HepG2 (cell line): ENCODE results near the gene GAL3ST1. TPM values are rescaled to one million over a fixed set of nuclear protein-coding genes. Genes with fewer than 3 reads are reported as not detected.

Experiments used
- ATAC-seq: fragments of 200-7000 bp; cut with Tn5 transposase; 3 replicates; pipeline ENCODE4 v1.9.1; 2020; ENCODE audit warnings: mild to moderate bottlenecking, moderate library complexity
- BruUV-seq: library from RNA; stranded (reverse); fragments of 400-500 nt; replicated peaks from 2 replicates; lab custom pipeline; 2021; lab: Mats Ljungman, UMichigan
- CTCF ChIA-PET: fragments of 300-600 bp; formaldehyde crosslinking; extraction: SDS; loops from one replicate; lab custom pipeline; 2021; ENCODE audit warnings: low total read pairs, inconsistent platforms, low intra/inter-chr PET ratio; lab: Yijun Ruan, JAX
- POLR2A ChIA-PET: fragments of 350-600 bp; sonication (Branson Sonifier 250); formaldehyde crosslinking; loops from one replicate; lab custom pipeline; 2020; ENCODE audit warnings: antibody characterized with exemption, inconsistent platforms; lab: Yijun Ruan, JAX
- DNase-seq: peaks from one replicate; pipeline ENCODE4 v3.0.0-alpha.2; 2015; ENCODE audit warnings: low spot score
- FAIRE-seq: peaks from 3 replicates; lab custom pipeline; 2011; peaks lifted over from hg19 to GRCh38; lab: Jason Lieb, UNC
- H2AFZ ChIP-seq: one replicate; pipeline ENCODE4 v1.6.1; 2011; ENCODE audit warnings: low read length, inconsistent platforms
- H3K27ac ChIP-seq: fragments of 300-600 bp; 3 replicates; pipeline ENCODE4 v1.8.0; 2011; ENCODE audit warnings: mixed run types, mild to moderate bottlenecking, mixed read lengths, low read length, inconsistent platforms; ENCODE audit not compliant: insufficient read depth; ENCODE audit errors: extremely low read length
- H3K27me3 ChIP-seq, 2 experiments: fragments of 200-600 bp in 1 of 2; 2 replicates in 1 of 2; 3 replicates in 1 of 2; pipeline versions ENCODE4 v1.6.0 to v1.8.0; 2011; ENCODE audit warnings: low read length in 2 of 2, mild to moderate bottlenecking in 2 of 2, moderate library complexity in 2 of 2, inconsistent platforms in 1 of 2; ENCODE audit not compliant: insufficient read depth in 2 of 2, control insufficient read depth in 1 of 2
- H3K36me3 ChIP-seq, 2 experiments: fragments of 200-600 bp in 1 of 2; replicated peaks in 1 of 2; 2 replicates in 1 of 2; 3 replicates in 1 of 2; pipeline versions ENCODE4 v1.5.1 to v1.8.0; 2011; ENCODE audit warnings: low read length in 2 of 2, inconsistent platforms in 1 of 2; ENCODE audit not compliant: insufficient read depth in 2 of 2, control insufficient read depth in 1 of 2
- H3K4me1 ChIP-seq: 2 replicates; pipeline ENCODE4 v1.5.1; 2012; ENCODE audit warnings: low read length, inconsistent platforms; ENCODE audit not compliant: insufficient read depth
- H3K4me2 ChIP-seq: 2 replicates; pipeline ENCODE4 v1.6.0; 2011; ENCODE audit warnings: low read depth, low read length, inconsistent platforms
- H3K4me3 ChIP-seq, 3 experiments: fragments of 200-600 bp in 1 of 3; sonication (generic), shearing (Covaris generic) in 1 of 3; replicated peaks in 1 of 3; 2 replicates each; pipeline ENCODE4 v1.5.1; 2011 to 2016; ENCODE audit warnings: low read length in 3 of 3, inconsistent platforms in 2 of 3, low read depth in 2 of 3, mild to moderate bottlenecking in 2 of 3, control low read depth in 1 of 3, mixed read lengths in 1 of 3; ENCODE audit not compliant: insufficient read depth in 1 of 3
- H3K79me2 ChIP-seq: one replicate; pipeline ENCODE4 v1.6.1; 2011; ENCODE audit warnings: low read length, inconsistent platforms; ENCODE audit not compliant: insufficient read depth
- H3K9ac ChIP-seq: 2 replicates; pipeline ENCODE4 v1.6.0; 2011; ENCODE audit warnings: mild to moderate bottlenecking, low read depth, low read length, inconsistent platforms; ENCODE audit not compliant: insufficient read depth
- H3K9me3 ChIP-seq: 2 replicates; pipeline ENCODE4 v1.5.1; 2012; ENCODE audit warnings: mild to moderate bottlenecking, low read length
- H4K20me1 ChIP-seq: 2 replicates; pipeline ENCODE4 v1.6.0; 2011; ENCODE audit warnings: inconsistent platforms, mild to moderate bottlenecking, low read length, moderate library complexity; ENCODE audit not compliant: insufficient read depth
- DNMT1 ChIP-seq: sonication (generic); formaldehyde crosslinking; IDR thresholded peaks from 2 replicates; pipeline ENCODE4 v1.5.1; 2020; ENCODE audit warnings: mild to moderate bottlenecking, missing genetic modification reagents
- DRAP1 ChIP-seq: IDR thresholded peaks from 2 replicates; pipeline ENCODE4 v1.6.1; 2016; ENCODE audit warnings: missing genetic modification reagents, missing compliant biosample characterization
- EED ChIP-seq: sonication (generic); formaldehyde crosslinking; IDR thresholded peaks from 2 replicates; pipeline ENCODE4 v1.5.0; 2020; ENCODE audit warnings: mild to moderate bottlenecking, missing genetic modification reagents
- FOSL1 ChIP-seq: sonication (generic); formaldehyde crosslinking; IDR thresholded peaks from 2 replicates; pipeline ENCODE4 v1.9.0; 2021; ENCODE audit warnings: missing genetic modification reagents, borderline replicate concordance
- HOXA3 ChIP-seq: sonication (generic); formaldehyde crosslinking; IDR thresholded peaks from 2 replicates; pipeline ENCODE4 v1.5.0; 2020; ENCODE audit warnings: missing genetic modification reagents
- KLF16 ChIP-seq, 2 experiments: sonication (generic) in 1 of 2; formaldehyde crosslinking in 1 of 2; IDR thresholded peaks; 2 replicates each; pipeline versions ENCODE4 v1.6.1 to v1.8.0; 2016 to 2023; ENCODE audit warnings: missing genetic modification reagents in 2 of 2, missing compliant biosample characterization in 1 of 2
- MED1 ChIP-seq: sonication (generic); formaldehyde crosslinking; IDR thresholded peaks from 2 replicates; pipeline ENCODE4 v1.4.0; 2020; ENCODE audit warnings: missing genetic modification reagents
- SATB2 ChIP-seq: sonication (generic); formaldehyde crosslinking; IDR thresholded peaks from 2 replicates; pipeline ENCODE4 v1.5.0; 2020; ENCODE audit warnings: missing genetic modification reagents
- SIX4 ChIP-seq: sonication (generic); formaldehyde crosslinking; IDR thresholded peaks from 2 replicates; pipeline ENCODE4 v1.4.0; 2020; ENCODE audit warnings: missing genetic modification reagents
- SUZ12 ChIP-seq: fragments of 150-350 bp; IDR thresholded peaks from 2 replicates; pipeline ENCODE4 v1.6.1; 2014; ENCODE audit warnings: low read depth, low read length
- THAP7 ChIP-seq: sonication (generic); formaldehyde crosslinking; IDR thresholded peaks from 2 replicates; pipeline ENCODE4 v1.8.1; 2023; ENCODE audit warnings: mild to moderate bottlenecking, missing genetic modification reagents
- YEATS4 ChIP-seq: sonication (generic); formaldehyde crosslinking; IDR thresholded peaks from 2 replicates; pipeline ENCODE4 v1.4.0; 2020; ENCODE audit warnings: missing genetic modification reagents, borderline replicate concordance
- ZMAT5 ChIP-seq: sonication (generic); formaldehyde crosslinking; IDR thresholded peaks from 2 replicates; pipeline ENCODE4 v1.5.0; 2020; ENCODE audit warnings: mild to moderate bottlenecking, low read depth, missing genetic modification reagents, borderline replicate concordance
- ZNF414 ChIP-seq: sonication (generic); formaldehyde crosslinking; IDR thresholded peaks from 2 replicates; pipeline ENCODE4 v1.5.0; 2020; ENCODE audit warnings: missing genetic modification reagents
- ZNF513 ChIP-seq: sonication (generic); formaldehyde crosslinking; conservative IDR thresholded peaks from 2 replicates; pipeline ENCODE4 v1.5.0; 2020; ENCODE audit warnings: missing genetic modification reagents
- ZNF550 ChIP-seq: sonication (generic); formaldehyde crosslinking; IDR thresholded peaks from 2 replicates; pipeline ENCODE4 v1.4.0; 2020; ENCODE audit warnings: mild to moderate bottlenecking, missing genetic modification reagents, borderline replicate concordance
- ZNF616 ChIP-seq: sonication (generic); formaldehyde crosslinking; IDR thresholded peaks from 2 replicates; pipeline ENCODE4 v1.5.0; 2020; ENCODE audit warnings: low read depth, mild to moderate bottlenecking, missing genetic modification reagents
- ZNF678 ChIP-seq: sonication (generic); formaldehyde crosslinking; IDR thresholded peaks from 2 replicates; pipeline ENCODE4 v1.4.0; 2020; ENCODE audit warnings: mild to moderate bottlenecking, missing genetic modification reagents
- ZNF775 ChIP-seq: sonication (generic); formaldehyde crosslinking; IDR thresholded peaks from 2 replicates; pipeline ENCODE4 v1.4.0; 2020; ENCODE audit warnings: missing genetic modification reagents, mild to moderate bottlenecking, moderate library complexity, borderline replicate concordance
- ZSCAN25 ChIP-seq: sonication (generic); formaldehyde crosslinking; IDR thresholded peaks from 2 replicates; pipeline ENCODE4 v1.8.0; 2022; ENCODE audit warnings: mild to moderate bottlenecking, missing genetic modification reagents
- WGBS: methylation state at CpG from one replicate; pipeline ENCODE4 v1.1.6; 2017; ENCODE audit warnings: low lambda C conversion rate; 5-methylcytosine and 5-hydroxymethylcytosine counted together
- in situ Hi-C: cut with HindIII; loops from 2 replicates; pipeline ENCODE4 v1.10.0; 2017; ENCODE audit warnings: low pct_unique_long_range_greater_than_20kb; ENCODE audit not compliant: extremely low pct_ligation_motif_present
- intact Hi-C: fragments of 100-400 bp; cut with micrococcal nuclease; formaldehyde crosslinking; loops from one replicate; pipeline ENCODE4 v1.10.0; 2022; ENCODE audit not compliant: unreplicated experiment
- polyA plus RNA-seq, 8 experiments: library from polyadenylated mRNA; depleted of rRNA in 3 of 8; stranded (reverse) in 7 of 8; unstranded in 1 of 8; fragments of >200 nt; fragmentation: Illumina TruSeq in 4 of 8; extraction: Trizol in 4 of 8; gene quantifications; 2 replicates each; pipeline versions ENCODE4 v1.2.1 to v1.2.3, GENCODE V29; 2011 to 2016; ENCODE audit warnings: low read depth in 4 of 8, missing spikeins in 1 of 8, mixed read lengths in 1 of 8; ENCODE audit not compliant: insufficient read depth in 1 of 8
- total RNA-seq, 5 experiments: library from RNA; depleted of rRNA; stranded (reverse); fragments of >200 nt; fragmentation: Illumina TruSeq; extraction: Trizol; gene quantifications; 2 replicates each; pipeline ENCODE4 v1.2.3, GENCODE V29; 2016; ENCODE audit warnings: low read depth in 1 of 5

The GAL3ST1 gene
- total and polyA plus RNA-seq, 2 of the 13 experiments (the other 11 are each of a cell fraction or from before 2014, with no cell fraction given) = 4.4 to 14.7 TPM

DNA sequence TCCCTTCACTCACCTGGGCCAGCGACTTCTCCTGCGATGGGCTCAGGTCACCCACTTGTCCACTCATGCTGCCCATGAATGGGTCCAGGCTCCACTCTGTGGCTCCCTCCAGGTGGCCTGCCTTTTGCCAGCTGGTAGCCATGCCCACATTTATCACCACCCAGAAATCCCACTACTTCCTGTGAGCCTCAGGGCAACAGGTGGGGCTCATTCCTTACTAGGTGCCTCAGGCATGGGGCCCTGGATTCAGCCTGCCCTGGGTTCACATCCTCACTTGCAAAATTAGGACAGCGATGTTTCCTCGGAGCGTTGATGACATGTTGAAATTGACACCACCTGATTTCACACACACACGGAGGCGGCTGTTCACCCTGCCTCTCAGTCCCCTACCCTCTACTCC, 27.8 kb downstream of the GAL3ST1 start, which contains the start of gene SEC14L6:
TSS of gene SEC14L6 (minus strand) at position 126 of the 400 bp plus-strand sequence. CDS start at position 67, 59 bp downstream.
- ATAC-seq (no peak), FAIRE-seq (no peak), DNase-seq (no peak)
- CTCF ChIA-PET = no interaction called here
- no peak for TF ChIP-seq DNMT1 (CRISPR knock-in tag)
- TF ChIP-seq SATB2 (CRISPR knock-in tag) = no peak
- no peak for TF ChIP-seq KLF16 (CRISPR knock-in tag; IDR thresholded peaks at IDR 0.05)
- TF ChIP-seq ZNF616 = no peak
- TF ChIP-seq ZNF414 (CRISPR knock-in tag) = no peak
- TF ChIP-seq MED1 = no peak
- no peak for TF ChIP-seq SIX4 (CRISPR knock-in tag)
- no peak for TF ChIP-seq ZNF513 (CRISPR knock-in tag)
- no peak for TF ChIP-seq FOSL1 (CRISPR knock-in tag)
- no peak for TF ChIP-seq SUZ12
- TF ChIP-seq ZMAT5 = no peak
- TF ChIP-seq EED = no peak
- TF ChIP-seq ZNF678 (CRISPR knock-in tag) = no peak
- TF ChIP-seq ZNF775 = no peak
- no peak for TF ChIP-seq THAP7 (CRISPR knock-in tag)
- no peak for TF ChIP-seq ZSCAN25 (CRISPR knock-in tag)
- TF ChIP-seq YEATS4 (CRISPR knock-in tag) = no peak
- no peak for TF ChIP-seq HOXA3 (CRISPR knock-in tag)
- TF ChIP-seq ZNF550 (CRISPR knock-in tag) = no peak
- TF ChIP-seq DRAP1 (CRISPR knock-in tag) = no peak
- H3K27me3 ChIP-seq = peaks cover 2 to 33% of the 10 kb centered on the region in 2 experiments; a peak in 3 of 5 replicates
- in situ Hi-C loops = no loop called here
- no peak within 1 kb of the TSS for H3K27ac ChIP-seq
- H3K4me1 ChIP-seq = peaks cover 38% of the 10 kb centered on the region
- 68% methylated on average over 7 of the region's 7 CpGs for WGBS
- H4K20me1 ChIP-seq = no peaks in the 10 kb centered on the region
- no TSS peak for BruUV-seq
- H3K79me2 ChIP-seq = no peaks in the 10 kb centered on the region
- intact Hi-C loops = no loop called here
- no peak within 1 kb of the TSS for H2AFZ ChIP-seq
- H3K36me3 ChIP-seq = no peaks in the 10 kb centered on the region
- no peak within 1 kb of the TSS for H3K4me3 ChIP-seq
- no peak within 1 kb of the TSS; the same call in 1 of the 2 replicates for H3K4me2 ChIP-seq
- POLR2A ChIA-PET = no interaction called here
- H3K9ac ChIP-seq = no peak within 1 kb of the TSS
- no peaks in the 10 kb centered on the region for H3K9me3 ChIP-seq
